ENCODE data around the gene FNDC3B.

- TF ChIP-seq CTCF (IDR thresholded peaks at IDR 0.05; ENCODE audit: low read length) (no peak), EZH2phosphoT487 (IDR thresholded peaks at IDR 0.05; ENCODE audit: low read length) (no peak)
These were observed 84.9 kb downstream of the FNDC3B start for GRCh38 chr3:172124271-172124670.
